ENCODE data around the gene OR2Z1. TPM values are rescaled to one million over a fixed set of nuclear protein-coding genes. Genes with fewer than 3 reads are reported as not detected.

OR2Z1 gene
- total and polyA plus RNA-seq, 2 experiments from 2014 or later: not detected

DNA sequence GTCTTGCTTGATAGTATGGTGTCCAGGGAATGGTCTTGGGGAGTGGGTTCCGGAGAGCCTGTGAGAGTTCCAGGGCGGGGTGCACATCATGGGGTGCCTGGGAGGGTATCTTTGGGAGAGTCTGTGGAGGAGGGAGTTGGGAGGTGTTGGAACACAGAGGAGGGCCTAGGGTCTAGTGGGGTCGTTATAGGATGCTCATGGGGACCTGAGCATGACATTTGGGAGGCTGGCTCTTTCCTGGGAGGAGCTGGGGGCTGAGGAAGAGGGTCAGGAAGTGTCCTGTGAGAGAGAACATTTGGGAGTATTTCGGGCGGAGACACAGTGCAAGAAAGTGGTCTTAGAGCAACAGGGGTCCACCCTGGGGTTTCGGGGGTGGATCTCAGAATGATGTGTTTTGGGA lies 25.5 kb upstream of the OR2Z1 start:
- peaks cover 94% of the 10 kb centered on the region for H3K9me3 Mint-ChIP-seq
- Histone ChIP-seq H3K27ac (ENCODE audit: low read depth) (no peak overlapping the region), H3K4me2 (no peak overlapping the region), H3K9me2 (ENCODE audit: insufficient read depth) (no peaks in the 10 kb centered on the region), H3K36me3 (ENCODE audit: insufficient read depth) (no peaks in the 10 kb centered on the region), H3K27me3 (ENCODE audit: insufficient read depth) (peaks cover 6% of the 10 kb centered on the region), H2AFZ (no peak overlapping the region), H3K4me1 (ENCODE audit: insufficient read depth) (no peaks in the 10 kb centered on the region), H3K4me3 (no peak overlapping the region), H3K79me2 (replicated peaks; ENCODE audit: insufficient read depth) (no peaks in the 10 kb centered on the region), H3F3A (replicated peaks; ENCODE audit: low read depth) (no peaks in the 10 kb centered on the region), H4K20me1 (replicated peaks; ENCODE audit: insufficient read depth) (no peaks in the 10 kb centered on the region)
- no peak overlapping the region for H3K4me3 Mint-ChIP-seq
- H3K4me1 Mint-ChIP-seq: no peaks in the 10 kb centered on the region
- no peak overlapping the region for H3K27ac Mint-ChIP-seq
- peaks cover 9% of the 10 kb centered on the region for H3K27me3 Mint-ChIP-seq (ENCODE audit: insufficient read depth, low read depth, poor library complexity)
- peaks cover 51% of the 10 kb centered on the region for H3K36me3 Mint-ChIP-seq (ENCODE audit: low read depth)
- no peak for ATAC-seq
- DNase-seq (ENCODE audit: low spot score): no peak
- no peak for TF ChIP-seq EZH2phosphoT487 (IDR thresholded peaks at IDR 0.05; ENCODE audit: unreplicated experiment)
- TF ChIP-seq CREB1 (CRISPR knock-in tag; IDR thresholded peaks at IDR 0.05; ENCODE audit: low read depth): no peak
- no peak for TF ChIP-seq ZNF331 (CRISPR knock-in tag; IDR thresholded peaks at IDR 0.05; ENCODE audit: low read depth)
- TF ChIP-seq, protein P1, sequence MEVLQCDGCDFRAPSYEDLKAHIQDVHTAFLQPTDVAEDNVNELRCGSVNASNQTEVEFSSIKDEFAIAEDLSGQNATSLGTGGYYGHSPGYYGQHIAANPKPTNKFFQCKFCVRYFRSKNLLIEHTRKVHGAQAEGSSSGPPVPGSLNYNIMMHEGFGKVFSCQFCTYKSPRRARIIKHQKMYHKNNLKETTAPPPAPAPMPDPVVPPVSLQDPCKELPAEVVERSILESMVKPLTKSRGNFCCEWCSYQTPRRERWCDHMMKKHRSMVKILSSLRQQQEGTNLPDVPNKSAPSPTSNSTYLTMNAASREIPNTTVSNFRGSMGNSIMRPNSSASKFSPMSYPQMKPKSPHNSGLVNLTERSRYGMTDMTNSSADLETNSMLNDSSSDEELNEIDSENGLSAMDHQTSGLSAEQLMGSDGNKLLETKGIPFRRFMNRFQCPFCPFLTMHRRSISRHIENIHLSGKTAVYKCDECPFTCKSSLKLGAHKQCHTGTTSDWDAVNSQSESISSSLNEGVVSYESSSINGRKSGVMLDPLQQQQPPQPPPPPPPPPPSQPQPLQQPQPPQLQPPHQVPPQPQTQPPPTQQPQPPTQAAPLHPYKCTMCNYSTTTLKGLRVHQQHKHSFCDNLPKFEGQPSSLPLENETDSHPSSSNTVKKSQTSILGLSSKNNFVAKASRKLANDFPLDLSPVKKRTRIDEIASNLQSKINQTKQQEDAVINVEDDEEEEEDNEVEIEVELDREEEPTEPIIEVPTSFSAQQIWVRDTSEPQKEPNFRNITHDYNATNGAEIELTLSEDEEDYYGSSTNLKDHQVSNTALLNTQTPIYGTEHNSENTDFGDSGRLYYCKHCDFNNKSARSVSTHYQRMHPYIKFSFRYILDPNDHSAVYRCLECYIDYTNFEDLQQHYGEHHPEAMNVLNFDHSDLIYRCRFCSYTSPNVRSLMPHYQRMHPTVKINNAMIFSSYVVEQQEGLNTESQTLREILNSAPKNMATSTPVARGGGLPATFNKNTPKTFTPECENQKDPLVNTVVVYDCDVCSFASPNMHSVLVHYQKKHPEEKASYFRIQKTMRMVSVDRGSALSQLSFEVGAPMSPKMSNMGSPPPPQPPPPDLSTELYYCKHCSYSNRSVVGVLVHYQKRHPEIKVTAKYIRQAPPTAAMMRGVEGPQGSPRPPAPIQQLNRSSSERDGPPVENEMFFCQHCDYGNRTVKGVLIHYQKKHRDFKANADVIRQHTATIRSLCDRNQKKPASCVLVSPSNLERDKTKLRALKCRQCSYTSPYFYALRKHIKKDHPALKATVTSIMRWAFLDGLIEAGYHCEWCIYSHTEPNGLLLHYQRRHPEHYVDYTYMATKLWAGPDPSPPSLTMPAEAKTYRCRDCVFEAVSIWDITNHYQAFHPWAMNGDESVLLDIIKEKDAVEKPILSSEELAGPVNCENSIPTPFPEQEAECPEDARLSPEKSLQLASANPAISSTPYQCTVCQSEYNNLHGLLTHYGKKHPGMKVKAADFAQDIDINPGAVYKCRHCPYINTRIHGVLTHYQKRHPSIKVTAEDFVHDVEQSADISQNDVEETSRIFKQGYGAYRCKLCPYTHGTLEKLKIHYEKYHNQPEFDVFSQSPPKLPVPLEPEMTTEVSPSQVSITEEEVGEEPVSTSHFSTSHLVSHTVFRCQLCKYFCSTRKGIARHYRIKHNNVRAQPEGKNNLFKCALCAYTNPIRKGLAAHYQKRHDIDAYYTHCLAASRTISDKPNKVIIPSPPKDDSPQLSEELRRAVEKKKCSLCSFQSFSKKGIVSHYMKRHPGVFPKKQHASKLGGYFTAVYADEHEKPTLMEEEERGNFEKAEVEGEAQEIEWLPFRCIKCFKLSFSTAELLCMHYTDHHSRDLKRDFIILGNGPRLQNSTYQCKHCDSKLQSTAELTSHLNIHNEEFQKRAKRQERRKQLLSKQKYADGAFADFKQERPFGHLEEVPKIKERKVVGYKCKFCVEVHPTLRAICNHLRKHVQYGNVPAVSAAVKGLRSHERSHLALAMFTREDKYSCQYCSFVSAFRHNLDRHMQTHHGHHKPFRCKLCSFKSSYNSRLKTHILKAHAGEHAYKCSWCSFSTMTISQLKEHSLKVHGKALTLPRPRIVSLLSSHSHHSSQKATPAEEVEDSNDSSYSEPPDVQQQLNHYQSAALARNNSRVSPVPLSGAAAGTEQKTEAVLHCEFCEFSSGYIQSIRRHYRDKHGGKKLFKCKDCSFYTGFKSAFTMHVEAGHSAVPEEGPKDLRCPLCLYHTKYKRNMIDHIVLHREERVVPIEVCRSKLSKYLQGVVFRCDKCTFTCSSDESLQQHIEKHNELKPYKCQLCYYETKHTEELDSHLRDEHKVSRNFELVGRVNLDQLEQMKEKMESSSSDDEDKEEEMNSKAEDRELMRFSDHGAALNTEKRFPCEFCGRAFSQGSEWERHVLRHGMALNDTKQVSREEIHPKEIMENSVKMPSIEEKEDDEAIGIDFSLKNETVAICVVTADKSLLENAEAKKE (CRISPR knock-in tag; IDR thresholded peaks at IDR 0.05): no peak
- TF ChIP-seq JUNB (IDR thresholded peaks at IDR 0.05; ENCODE audit: unreplicated experiment): no peak
- no peak for TF ChIP-seq NANOG (IDR thresholded peaks at IDR 0.05; ENCODE audit: borderline replicate concordance)
- TF ChIP-seq, protein P2, sequence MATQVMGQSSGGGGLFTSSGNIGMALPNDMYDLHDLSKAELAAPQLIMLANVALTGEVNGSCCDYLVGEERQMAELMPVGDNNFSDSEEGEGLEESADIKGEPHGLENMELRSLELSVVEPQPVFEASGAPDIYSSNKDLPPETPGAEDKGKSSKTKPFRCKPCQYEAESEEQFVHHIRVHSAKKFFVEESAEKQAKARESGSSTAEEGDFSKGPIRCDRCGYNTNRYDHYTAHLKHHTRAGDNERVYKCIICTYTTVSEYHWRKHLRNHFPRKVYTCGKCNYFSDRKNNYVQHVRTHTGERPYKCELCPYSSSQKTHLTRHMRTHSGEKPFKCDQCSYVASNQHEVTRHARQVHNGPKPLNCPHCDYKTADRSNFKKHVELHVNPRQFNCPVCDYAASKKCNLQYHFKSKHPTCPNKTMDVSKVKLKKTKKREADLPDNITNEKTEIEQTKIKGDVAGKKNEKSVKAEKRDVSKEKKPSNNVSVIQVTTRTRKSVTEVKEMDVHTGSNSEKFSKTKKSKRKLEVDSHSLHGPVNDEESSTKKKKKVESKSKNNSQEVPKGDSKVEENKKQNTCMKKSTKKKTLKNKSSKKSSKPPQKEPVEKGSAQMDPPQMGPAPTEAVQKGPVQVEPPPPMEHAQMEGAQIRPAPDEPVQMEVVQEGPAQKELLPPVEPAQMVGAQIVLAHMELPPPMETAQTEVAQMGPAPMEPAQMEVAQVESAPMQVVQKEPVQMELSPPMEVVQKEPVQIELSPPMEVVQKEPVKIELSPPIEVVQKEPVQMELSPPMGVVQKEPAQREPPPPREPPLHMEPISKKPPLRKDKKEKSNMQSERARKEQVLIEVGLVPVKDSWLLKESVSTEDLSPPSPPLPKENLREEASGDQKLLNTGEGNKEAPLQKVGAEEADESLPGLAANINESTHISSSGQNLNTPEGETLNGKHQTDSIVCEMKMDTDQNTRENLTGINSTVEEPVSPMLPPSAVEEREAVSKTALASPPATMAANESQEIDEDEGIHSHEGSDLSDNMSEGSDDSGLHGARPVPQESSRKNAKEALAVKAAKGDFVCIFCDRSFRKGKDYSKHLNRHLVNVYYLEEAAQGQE (IDR thresholded peaks at IDR 0.05; ENCODE audit: unreplicated experiment): no peak
- TF ChIP-seq POLR2AphosphoS5 (IDR thresholded peaks at IDR 0.05; ENCODE audit: low read depth): no peak
- TF ChIP-seq STAT1 (IDR thresholded peaks at IDR 0.05; ENCODE audit: unreplicated experiment): no peak
- TF ChIP-seq ZNF114 (CRISPR knock-in tag; IDR thresholded peaks at IDR 0.05): no peak
